IPS DF 6.9 (cell line): ENCODE results near the gene RASAL1.

Source experiments
- DNase-seq: peaks from one replicate; pipeline ENCODE4 v3.0.0-alpha.2; 2013; ENCODE audit warnings: low read depth, low spot score
- H3K27ac ChIP-seq: one replicate; pipeline ENCODE4 v1.5.1; 2013; ENCODE audit warnings: low read length, control low read depth
- H3K27me3 ChIP-seq: 2 replicates; pipeline ENCODE4 v1.6.1; 2013; ENCODE audit warnings: mild to moderate bottlenecking, low read length; ENCODE audit not compliant: control insufficient read depth, insufficient read depth
- H3K36me3 ChIP-seq: 2 replicates; pipeline ENCODE4 v1.6.1; 2013; ENCODE audit warnings: low read length; ENCODE audit not compliant: control insufficient read depth, insufficient read depth
- H3K4me1 ChIP-seq: 2 replicates; pipeline ENCODE4 v1.6.1; 2013; ENCODE audit warnings: low read length; ENCODE audit not compliant: control insufficient read depth, insufficient read depth
- H3K4me3 ChIP-seq: 2 replicates; pipeline ENCODE4 v1.5.1; 2013; ENCODE audit warnings: mild to moderate bottlenecking, low read length
- H3K9me3 ChIP-seq: 2 replicates; pipeline ENCODE4 v1.6.1; 2013; ENCODE audit warnings: low read length, inconsistent platforms; ENCODE audit not compliant: control insufficient read depth, insufficient read depth
- WGBS: extraction: QIAGEN DNeasy Blood & Tissue Kit; methylation state at CpG from one replicate; pipeline ENCODE4 v1.1.7; 2013; ENCODE audit warnings: mixed read lengths, missing lambda C conversion rate; ENCODE audit not compliant: insufficient read length, insufficient coverage; 5-methylcytosine and 5-hydroxymethylcytosine counted together

Gene RASAL1

GRCh38 chr12:113071135-113072112, 64.1 kb downstream of the RASAL1 start:
- no CpG with 5 or more reads among the region's 21 CpGs for WGBS
- Histone ChIP-seq H3K9me3 (no peaks in the 10 kb centered on the region), H3K27me3 (no peaks in the 10 kb centered on the region), H3K27ac (no peak overlapping the region), H3K36me3 (no peaks in the 10 kb centered on the region), H3K4me1 (peaks cover 2% of the 10 kb centered on the region; the same call in 1 of the 2 replicates), H3K4me3 (no peak overlapping the region)
- no peak for DNase-seq

DNA sequence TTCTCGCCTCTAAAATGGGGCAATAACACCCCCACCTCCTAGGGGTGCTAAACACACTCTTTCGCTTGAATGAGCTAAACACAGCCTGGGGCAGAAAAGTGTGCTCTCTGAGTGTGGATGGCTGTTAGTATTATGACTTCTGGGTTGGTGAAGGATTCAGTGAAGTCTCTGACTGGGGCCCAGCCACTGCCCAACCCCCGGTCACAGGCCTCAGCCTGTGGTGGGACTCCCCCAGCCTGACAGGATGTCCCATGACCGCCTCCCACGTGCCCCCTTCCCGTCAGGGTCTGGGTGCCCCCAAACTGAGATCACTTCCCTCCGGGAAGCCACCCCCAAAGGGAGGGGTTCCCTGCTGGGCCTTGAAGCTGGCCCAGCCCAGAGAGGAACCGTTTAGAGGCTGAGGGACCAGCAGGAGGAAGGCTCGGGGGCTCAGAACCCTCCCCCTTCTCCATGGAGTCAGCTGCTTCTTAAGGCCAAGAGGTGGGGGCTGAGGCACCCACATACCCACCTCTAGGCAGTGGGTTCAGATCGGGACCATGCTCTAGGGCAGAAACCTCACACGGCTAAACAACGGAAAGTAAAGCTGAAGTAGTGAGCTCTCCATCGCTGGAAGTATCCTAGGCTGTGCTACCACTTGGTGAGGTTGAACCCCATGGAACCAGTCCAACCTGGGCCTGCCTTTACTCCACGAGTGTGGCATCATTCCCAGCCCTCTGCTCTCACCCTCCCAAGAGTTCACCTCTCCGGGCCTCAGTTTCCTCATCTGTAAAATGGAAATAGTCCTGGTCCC, 65.2 kb downstream of the RASAL1 start:
- no CpG with 5 or more reads among the region's 15 CpGs for WGBS
- Histone ChIP-seq H3K27me3 (no peaks in the 10 kb centered on the region), H3K36me3 (no peaks in the 10 kb centered on the region), H3K9me3 (no peaks in the 10 kb centered on the region), H3K4me1 (peaks cover 2% of the 10 kb centered on the region; the same call in 1 of the 2 replicates), H3K27ac (no peak overlapping the region), H3K4me3 (no peak overlapping the region)
- no peak for DNase-seq

DNA sequence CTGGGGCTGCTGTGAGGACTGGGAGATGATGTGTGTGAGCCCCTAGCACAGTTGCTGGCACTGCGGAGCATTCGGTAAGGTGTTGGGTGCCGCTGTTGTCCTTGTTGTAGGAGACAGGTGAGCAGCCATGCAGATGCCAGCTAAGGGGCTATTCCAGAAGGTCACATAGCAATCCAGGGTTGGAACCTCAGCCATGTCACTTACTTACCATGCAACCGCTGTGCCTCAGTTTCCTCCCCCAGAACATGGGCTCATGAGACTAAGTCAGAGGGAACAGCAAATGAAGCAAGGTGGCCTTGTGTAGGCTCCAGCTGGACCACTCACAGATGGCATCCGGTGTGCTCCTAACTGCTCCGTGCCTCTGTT, 65.8 kb downstream of the RASAL1 start:
- H3K27me3 ChIP-seq = no peaks in the 10 kb centered on the region
- peaks cover 2% of the 10 kb centered on the region; the same call in 1 of the 2 replicates for H3K4me1 ChIP-seq
- no peak overlapping the region for H3K4me3 ChIP-seq
- no CpG with 5 or more reads among the region's 6 CpGs for WGBS
- H3K36me3 ChIP-seq = no peaks in the 10 kb centered on the region
- no peaks in the 10 kb centered on the region for H3K9me3 ChIP-seq
- no peak for DNase-seq
- H3K27ac ChIP-seq = no peak overlapping the region

- peaks cover 2% of the 10 kb centered on the region; the same call in 1 of the 2 replicates for H3K4me1 ChIP-seq
- no peak overlapping the region for H3K4me3 ChIP-seq
- no peaks in the 10 kb centered on the region for H3K36me3 ChIP-seq
- no peak overlapping the region for H3K27ac ChIP-seq
- DNase-seq = no peak
- H3K9me3 ChIP-seq = no peaks in the 10 kb centered on the region
- no peaks in the 10 kb centered on the region for H3K27me3 ChIP-seq
- no CpG with 5 or more reads among the region's 5 CpGs for WGBS
Observed at GRCh38 chr12:113069149-113069548, 66.4 kb downstream of the RASAL1 start.

- no peak overlapping the region for H3K27ac ChIP-seq
- H3K9me3 ChIP-seq = no peaks in the 10 kb centered on the region
- no peaks in the 10 kb centered on the region for H3K27me3 ChIP-seq
- peaks cover 2% of the 10 kb centered on the region; the same call in 1 of the 2 replicates for H3K4me1 ChIP-seq
- no peak for DNase-seq
- no CpG with 5 or more reads among the region's 10 CpGs for WGBS
- H3K4me3 ChIP-seq = no peak overlapping the region
- H3K36me3 ChIP-seq = no peaks in the 10 kb centered on the region
Observed at GRCh38 chr12:113067987-113068935, 67.3 kb downstream of the RASAL1 start.

DNA sequence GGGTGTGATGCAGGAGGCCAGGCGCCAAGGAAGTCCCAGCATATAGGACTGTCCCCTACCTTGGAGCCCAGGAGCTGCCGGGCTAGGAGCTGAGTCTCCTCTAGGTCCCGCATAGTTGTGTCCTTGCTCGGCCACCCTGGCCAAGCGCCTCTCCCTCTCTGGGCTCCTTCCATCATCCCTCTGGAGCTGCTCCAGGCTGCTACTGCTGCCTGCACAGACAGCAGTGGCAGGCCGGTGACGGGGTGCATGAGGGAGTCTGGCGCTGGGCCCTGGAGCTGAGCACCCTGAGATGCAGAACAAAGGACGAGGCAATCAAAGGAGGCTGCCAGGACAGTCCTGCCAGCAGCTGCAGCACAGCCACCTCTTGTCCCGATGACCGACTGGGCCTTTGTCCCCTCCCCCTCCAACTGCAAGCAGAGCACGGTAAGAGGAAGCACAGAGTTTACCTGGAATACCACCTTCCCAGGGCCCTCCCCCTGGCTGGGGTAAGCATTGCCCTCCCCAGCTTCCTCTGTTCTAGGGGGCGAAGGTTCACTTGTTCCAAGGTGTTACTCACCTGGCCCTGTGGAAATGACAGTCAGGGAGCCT, 68.7 kb downstream of the RASAL1 start:
- no CpG with 5 or more reads among the region's 13 CpGs for WGBS
- Histone ChIP-seq H3K4me3 (no peak overlapping the region), H3K4me1 (peaks cover 4% of the 10 kb centered on the region; the same call in 1 of the 2 replicates), H3K9me3 (no peaks in the 10 kb centered on the region), H3K36me3 (no peaks in the 10 kb centered on the region), H3K27me3 (no peaks in the 10 kb centered on the region), H3K27ac (no peak overlapping the region)
- no peak for DNase-seq

DNA sequence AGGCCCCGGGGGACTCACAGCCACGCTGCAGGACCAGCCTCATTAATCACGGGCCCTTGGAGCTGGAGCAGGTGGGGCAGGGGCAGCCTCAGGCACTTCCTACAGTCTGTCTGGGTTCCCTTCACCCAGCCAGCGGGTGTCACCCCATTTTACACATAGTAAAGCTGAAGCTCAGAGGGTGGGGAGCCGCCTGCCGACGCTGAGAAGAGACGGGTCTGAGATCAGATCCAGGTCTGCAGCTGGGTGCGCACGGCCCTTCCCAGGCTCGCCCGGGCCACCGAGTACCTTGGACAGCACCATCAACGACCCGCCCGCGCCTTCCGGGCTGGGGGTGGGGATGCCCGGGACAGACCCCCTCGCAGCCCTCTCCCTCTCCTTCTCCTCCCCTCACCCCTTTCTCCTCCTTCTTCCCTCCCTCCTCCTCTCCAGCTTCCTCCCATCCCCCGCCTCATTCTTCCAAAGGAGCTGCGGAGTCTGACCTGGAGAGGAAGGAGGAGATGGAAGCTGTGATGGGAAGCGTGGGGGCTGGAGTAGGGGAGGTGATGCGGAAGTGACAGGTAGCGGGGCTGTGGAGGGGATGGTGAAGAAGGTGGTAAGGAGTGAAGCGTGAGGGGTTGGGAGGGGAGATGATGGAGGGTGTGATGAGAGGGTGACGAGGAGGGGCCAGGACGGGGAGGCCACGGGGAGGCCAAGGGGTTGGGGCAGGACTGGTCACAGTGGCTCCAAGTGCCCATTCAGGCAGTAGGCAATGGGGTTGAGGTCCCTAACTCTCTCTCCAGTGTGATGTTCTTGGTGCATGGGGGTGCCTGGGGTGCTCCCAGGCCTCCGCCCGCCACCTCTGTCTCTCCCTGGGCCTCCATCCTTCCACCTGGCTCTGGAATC, 70.2 kb downstream of the RASAL1 start:
- no peak for DNase-seq
- 100% methylated on average over 1 of the region's 31 CpGs for WGBS
- Histone ChIP-seq H3K27me3 (no peaks in the 10 kb centered on the region), H3K36me3 (no peaks in the 10 kb centered on the region), H3K4me3 (no peak overlapping the region), H3K27ac (no peak overlapping the region), H3K9me3 (no peaks in the 10 kb centered on the region), H3K4me1 (peaks cover 2% of the 10 kb centered on the region; the same call in 1 of the 2 replicates)

DNA sequence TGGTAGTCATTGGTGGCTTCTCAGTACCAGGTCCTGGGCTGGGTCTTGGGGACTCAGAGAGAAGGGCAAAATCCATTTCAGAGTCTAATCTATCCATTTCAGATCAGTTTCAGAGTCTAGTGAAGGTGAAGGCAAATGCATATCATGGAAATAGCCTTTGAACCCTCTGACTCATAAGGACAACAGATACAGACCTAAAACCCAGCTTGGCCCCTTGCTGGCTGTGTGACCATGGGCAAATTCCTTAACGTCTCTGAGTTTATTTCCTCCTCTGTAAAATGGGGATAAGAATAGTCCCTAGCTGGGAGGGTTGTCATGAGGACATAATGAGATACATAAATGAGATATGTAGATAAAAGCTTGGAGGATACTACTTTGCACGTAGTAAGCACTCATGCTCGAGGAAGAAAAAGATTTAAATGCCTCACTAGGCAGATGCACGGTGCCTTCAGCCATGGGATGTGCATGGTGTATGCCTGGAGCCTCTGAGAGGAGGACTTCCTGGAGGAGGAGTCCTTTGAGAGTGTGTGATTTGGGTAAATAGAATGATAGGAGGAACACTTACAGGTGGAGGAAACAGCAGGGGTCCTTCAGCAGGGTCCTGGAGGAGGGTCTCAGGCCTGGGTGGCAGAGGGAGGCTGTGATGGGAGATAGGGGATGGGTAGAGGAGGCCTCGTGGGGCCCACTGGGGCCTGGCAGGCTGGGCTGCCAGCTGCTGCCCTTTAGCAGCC, 71.0 kb downstream of the RASAL1 start:
- H3K4me1 ChIP-seq = peaks cover 2% of the 10 kb centered on the region; the same call in 1 of the 2 replicates
- H3K36me3 ChIP-seq = no peaks in the 10 kb centered on the region
- H3K27me3 ChIP-seq = no peaks in the 10 kb centered on the region
- WGBS = no CpG with 5 or more reads among the region's 5 CpGs
- no peak overlapping the region for H3K27ac ChIP-seq
- H3K9me3 ChIP-seq = no peaks in the 10 kb centered on the region
- H3K4me3 ChIP-seq = no peak overlapping the region
- DNase-seq = no peak
